ENCODE data around the gene TRIM14.
"Not testable (repeated sequence)": the region's sequence is repeated elsewhere in the genome, so short reads cannot be mapped to it uniquely, and the experiment has no call there.

Gene TRIM14

GRCh38 chr9:98107926-98108325, 11.1 kb downstream of the TRIM14 start:
- DNase-seq: no peak

GRCh38 chr9:98105006-98105405, 14.0 kb downstream of the TRIM14 start:
- no peak for DNase-seq

DNA sequence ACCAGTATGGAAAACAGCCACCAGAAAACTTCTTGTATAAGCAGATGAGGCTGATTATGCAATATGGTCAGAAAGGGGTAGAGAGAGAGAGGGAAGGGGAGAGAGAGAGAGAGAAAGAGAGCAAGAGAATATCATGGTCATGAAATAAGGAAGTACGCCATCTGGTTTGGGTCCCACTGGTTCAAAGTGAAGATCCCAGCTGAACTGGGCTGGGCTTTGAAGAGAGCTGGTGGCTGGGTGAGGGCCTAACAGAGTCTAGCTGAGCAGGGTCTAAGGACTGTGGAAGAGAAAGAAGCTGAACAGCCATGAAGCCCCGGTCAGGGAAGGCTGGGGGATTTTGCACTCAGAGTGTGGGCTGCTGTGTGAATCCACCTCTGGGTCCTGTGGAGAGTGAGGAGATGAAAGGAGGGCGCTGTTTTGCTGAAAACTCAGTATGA, 14.6 kb downstream of the TRIM14 start:
- no peak for DNase-seq

- DNase-seq: no peak
These were observed 17.2 kb downstream of the TRIM14 start for GRCh38 chr9:98101868-98102273.

DNA sequence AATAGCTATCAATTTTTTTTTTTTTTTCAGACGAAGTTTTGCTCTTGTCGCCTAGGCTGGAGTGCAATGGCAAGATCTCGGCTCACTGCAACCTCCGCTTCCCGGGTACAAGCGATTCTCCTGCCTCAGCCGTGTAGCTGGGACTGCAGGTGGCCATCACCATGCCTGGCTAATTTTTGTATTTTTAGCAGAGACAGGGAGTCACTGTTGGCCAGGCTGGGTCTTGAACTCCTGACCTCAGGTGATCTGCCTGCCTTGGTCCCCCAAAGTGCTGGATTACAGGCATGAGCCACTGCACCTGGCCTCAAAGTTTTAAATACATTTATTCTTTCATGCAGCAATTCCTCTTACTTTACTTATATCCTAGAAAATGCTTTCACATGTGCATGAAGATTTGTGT, 17.6 kb downstream of the TRIM14 start:
- DNase-seq: no peak

DNA sequence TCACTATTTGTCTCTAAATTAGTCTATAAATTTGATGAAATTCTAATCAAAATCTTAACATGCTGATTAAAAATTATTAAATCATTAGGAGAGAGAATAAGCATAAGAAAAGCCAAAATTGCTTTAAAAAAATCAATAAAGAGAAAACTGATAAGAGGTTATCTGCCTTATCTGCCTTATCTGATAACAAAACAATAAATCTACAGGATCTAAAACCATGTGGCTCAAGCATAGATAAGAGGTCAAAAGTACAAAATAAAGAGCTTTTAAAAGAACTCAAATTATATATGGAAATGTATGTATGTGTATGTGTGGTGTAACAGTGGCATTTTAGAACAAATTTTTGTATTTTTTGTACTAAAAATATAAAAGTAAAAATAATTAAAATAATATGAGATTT, 18.6 kb downstream of the TRIM14 start:
- no peak for DNase-seq

GRCh38 chr9:98099898-98100297, 19.1 kb downstream of the TRIM14 start:
- no peak for DNase-seq

GRCh38 chr9:98099346-98099745, 19.7 kb downstream of the TRIM14 start:
- DNase-seq: no peak

- DNase-seq: no peak
These were observed 21.2 kb downstream of the TRIM14 start for GRCh38 chr9:98097836-98098235.

- no peak for DNase-seq
These were observed 22.9 kb downstream of the TRIM14 start for GRCh38 chr9:98096091-98096490.

DNA sequence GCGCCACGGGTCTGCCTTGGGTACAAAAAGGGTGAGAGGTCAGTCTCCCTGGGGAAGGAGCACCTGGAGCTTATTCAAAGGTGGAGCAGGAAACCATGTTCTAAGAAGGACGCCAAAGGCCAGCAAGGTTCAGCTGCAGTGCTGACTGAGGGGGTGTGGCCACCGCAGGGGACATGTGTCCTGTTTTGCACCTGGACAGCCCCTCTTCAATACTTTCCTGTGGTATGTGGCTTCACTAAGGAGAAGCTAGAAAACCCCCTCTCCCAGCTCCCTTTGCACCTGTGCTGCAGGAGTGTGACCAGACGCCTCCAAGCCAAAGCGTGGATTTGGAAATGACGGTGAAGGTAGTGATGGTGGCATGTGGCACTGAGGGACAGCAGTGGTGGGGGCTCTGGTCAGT, 23.6 kb downstream of the TRIM14 start:
- no peak for DNase-seq

DNA sequence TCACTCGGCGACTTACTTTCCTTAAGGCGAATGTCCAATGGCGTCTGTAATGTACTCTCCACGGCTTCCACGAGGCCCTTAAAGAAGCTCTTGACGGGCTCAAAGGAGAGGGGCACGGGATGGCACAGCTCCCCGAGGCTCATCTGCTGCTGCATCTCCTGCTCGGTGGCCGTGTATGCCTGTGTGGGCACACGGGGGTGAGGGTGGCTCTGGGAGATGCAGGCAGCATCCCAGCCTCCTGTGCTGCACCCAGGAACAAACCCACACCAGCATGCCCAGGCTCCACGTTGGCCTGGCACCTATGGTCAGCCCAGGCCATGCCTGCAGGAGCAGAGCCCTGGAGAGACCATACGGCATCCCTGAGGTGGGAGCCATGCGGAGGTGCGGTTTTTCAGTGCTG, 24.2 kb downstream of the TRIM14 start:
- DNase-seq: no peak

DNA sequence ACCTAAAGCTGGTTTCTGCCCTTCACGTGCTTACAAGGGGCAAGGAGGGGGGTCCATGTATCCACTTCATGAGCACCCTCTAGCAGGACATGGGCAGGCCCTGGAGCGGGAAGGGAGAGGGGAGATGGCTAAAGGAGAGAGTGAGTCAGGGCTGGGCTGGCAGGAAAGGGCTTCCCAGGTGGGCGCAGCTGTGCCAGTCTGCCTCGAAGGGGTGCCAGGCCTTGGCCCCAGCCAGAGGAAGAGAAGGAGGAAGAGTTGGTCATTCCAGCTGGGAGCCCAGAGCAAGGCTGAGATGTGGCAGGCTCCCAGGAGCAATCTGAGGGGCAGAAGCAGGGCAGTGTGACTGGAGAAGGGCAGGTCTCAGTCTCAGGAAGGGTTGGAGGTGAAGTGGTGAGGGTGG, 24.7 kb downstream of the TRIM14 start:
- DNase-seq: no peak

- no peak for DNase-seq
These were observed 26.4 kb downstream of the TRIM14 start for GRCh38 chr9:98092613-98092931.

- DNase-seq: peak; percentile 17
These were observed 27.0 kb downstream of the TRIM14 start for GRCh38 chr9:98091735-98092612.

GRCh38 chr9:98090674-98091073, 28.3 kb downstream of the TRIM14 start:
- DNase-seq: not testable (repeated sequence)

DNA sequence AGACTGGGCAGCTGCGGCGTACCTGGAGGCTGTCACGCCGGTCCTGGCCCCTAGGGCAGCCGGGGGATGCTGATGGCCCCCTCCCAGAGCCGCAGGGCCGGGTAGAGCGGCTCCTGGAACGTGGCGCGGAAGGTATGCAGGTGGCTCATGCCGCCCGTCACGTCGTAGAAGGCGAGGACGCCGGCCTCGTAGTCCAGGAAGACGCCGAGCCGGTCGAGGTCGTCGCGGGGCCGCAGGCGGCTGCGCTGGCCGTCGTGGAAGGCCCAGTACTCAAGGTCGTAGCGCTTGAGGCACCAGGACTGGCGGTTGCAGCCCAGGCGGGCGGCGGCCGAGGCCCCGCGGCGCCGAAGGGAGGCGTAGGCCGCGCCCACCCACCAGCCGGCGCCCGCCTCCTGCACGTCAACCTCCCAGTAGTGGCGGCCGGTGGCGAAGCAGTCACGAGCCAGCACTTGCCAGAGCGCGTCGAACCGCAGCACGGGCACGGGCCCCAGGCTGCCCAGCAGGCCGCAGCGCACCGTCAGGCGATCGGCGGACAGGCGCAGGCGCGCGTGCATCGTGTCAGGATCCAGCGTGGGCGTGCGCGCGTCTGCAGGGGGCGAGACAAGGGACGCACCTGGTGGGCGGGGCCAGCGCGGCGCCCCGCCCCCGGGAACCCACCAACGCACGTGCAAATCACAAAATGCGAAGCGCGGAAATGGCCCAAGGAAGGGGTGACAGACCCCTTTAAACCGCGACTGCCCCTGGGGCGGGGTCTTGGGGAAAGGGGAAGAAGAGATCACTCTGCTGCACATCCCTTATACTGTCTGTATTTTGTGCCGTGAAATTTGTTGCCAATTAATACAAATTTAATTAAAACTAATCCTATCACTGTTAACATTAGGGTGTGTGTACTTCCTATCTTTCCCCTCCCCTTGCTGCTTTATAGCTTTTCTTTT, 31.3 kb downstream of the TRIM14 start:
- DNase-seq: peak; percentile 62

DNA sequence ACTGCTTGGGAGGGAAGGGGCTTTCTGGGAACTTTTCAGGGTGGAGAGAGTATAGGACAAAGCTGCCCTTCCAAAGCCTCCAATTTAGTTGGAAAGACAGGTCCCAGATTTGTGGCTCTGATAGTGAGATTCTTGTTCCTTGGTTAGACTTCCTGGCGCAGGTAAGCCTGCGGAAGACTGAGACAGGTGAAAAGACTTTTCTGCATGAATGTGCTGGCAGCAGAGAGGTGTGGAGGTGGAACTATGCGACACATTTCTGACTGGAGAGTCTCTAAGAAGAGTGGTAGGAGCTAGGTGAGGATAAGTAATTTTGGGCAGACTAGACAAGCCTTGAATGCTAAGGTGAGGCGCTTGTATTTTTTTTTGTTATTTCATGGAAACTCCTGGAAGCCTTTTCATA, 32.6 kb downstream of the TRIM14 start:
- DNase-seq: no peak

- no peak for DNase-seq
These were observed 33.1 kb downstream of the TRIM14 start for GRCh38 chr9:98085944-98086343.

DNA sequence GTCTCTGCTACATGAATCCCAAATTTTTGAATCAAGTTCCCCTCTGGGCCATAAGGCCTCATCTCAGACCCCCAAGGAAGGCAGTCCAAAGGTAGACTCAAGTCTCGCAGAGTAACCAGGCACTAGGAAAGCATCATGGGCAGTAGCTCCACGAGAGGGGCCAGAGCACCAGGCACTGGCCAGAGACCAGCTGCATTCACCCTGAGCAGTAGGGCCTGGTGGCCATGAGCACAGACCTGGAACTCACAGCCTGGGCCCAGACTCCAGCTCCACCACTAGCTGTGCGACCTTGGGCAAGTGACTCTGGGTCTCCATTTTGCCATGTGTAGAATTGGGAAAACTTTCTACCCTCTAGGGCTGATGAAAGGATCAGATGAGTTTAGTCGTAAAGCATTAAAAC, 34.0 kb downstream of the TRIM14 start:
- no peak for DNase-seq

GRCh38 chr9:98084396-98084795, 34.6 kb downstream of the TRIM14 start:
- no peak for DNase-seq

- no peak for DNase-seq
These were observed 35.3 kb downstream of the TRIM14 start for GRCh38 chr9:98083566-98084183.

GRCh38 chr9:98083061-98083501, 35.9 kb downstream of the TRIM14 start:
- DNase-seq: no peak

All from fibroblast of skin of abdomen (primary cell).